WI38 (cell line): Measurements from ENCODE around the gene EFNA1.
"Not testable (repeated sequence)": the region's sequence is repeated elsewhere in the genome, so short reads cannot be mapped to it uniquely, and the experiment has no call there.

Experiments used
- H3K4me3 ChIP-seq: 2 replicates; pipeline ENCODE4 v1.5.1; 2011; ENCODE audit warnings: low read depth, mild to moderate bottlenecking, control low read depth, low read length
- TF ChIP-seq, protein P1 (sequence below): IDR thresholded peaks from 2 replicates; pipeline ENCODE4 v1.5.1; 2012; ENCODE audit warnings: low read depth, mild to moderate bottlenecking, control low read depth, low read length

EFNA1 gene

DNA sequence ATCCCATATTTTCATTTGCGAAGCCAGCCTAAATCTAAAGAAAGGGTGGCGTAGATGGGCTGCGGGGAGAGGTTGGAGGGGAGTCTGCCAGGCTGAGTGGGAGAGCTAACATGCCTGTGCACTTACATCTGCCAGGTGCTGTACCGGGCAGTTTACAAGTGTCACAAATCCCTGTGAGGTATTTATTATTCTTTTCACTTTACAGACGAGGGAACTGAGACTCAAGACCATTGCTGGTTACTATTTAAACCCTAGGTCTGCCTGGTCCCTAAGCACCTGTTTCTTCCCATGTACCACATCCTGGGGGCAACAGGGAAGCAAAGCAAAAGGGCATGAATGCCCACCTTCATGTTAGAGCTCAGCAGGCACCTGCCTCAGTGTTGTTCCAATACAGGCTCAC, 19.4 kb upstream of the EFNA1 start:
- TF ChIP-seq, protein P1, sequence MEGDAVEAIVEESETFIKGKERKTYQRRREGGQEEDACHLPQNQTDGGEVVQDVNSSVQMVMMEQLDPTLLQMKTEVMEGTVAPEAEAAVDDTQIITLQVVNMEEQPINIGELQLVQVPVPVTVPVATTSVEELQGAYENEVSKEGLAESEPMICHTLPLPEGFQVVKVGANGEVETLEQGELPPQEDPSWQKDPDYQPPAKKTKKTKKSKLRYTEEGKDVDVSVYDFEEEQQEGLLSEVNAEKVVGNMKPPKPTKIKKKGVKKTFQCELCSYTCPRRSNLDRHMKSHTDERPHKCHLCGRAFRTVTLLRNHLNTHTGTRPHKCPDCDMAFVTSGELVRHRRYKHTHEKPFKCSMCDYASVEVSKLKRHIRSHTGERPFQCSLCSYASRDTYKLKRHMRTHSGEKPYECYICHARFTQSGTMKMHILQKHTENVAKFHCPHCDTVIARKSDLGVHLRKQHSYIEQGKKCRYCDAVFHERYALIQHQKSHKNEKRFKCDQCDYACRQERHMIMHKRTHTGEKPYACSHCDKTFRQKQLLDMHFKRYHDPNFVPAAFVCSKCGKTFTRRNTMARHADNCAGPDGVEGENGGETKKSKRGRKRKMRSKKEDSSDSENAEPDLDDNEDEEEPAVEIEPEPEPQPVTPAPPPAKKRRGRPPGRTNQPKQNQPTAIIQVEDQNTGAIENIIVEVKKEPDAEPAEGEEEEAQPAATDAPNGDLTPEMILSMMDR = no peak
- H3K4me3 ChIP-seq = no peak overlapping the region

DNA sequence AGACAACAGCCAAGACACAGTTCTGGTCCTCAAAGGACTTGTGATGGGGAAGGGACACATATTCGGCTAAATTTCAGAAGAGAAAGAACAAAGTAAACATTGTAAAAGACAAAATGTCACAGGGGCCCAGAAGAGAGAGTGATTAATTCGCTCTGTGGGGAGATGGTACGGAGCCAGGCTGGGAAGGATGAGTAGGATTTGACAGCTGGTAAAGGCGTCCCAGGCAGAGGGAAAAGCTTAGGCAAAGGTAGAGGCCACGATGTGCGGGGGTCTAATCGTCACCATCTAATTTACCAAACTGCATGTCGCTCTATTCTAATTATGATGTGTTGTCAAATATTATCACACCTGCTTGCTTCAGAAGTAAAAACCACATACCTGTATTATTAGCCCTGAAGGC, 17.3 kb upstream of the EFNA1 start:
- TF ChIP-seq, protein P1 = no peak
- H3K4me3 ChIP-seq = no peak overlapping the region

DNA sequence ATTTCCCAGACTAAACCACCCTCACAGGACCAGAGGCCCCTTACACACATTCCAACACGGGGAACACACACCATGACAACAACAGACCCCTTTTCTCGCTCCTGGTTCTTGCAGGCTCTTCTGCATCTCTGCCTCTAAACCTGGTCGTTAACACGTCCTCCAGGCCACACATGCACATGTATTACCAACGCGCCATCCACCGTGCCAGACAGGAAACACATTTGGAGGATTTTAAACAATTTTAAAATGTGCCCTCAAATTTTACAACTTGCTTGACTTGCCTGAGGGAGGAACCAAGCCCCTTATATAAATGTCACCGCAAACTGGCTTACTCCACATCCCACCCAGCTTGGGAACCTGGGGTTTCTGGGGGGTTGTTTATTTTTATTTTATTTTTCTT, 16.9 kb upstream of the EFNA1 start:
- TF ChIP-seq, protein P1 = no peak
- no peak overlapping the region for H3K4me3 ChIP-seq

DNA sequence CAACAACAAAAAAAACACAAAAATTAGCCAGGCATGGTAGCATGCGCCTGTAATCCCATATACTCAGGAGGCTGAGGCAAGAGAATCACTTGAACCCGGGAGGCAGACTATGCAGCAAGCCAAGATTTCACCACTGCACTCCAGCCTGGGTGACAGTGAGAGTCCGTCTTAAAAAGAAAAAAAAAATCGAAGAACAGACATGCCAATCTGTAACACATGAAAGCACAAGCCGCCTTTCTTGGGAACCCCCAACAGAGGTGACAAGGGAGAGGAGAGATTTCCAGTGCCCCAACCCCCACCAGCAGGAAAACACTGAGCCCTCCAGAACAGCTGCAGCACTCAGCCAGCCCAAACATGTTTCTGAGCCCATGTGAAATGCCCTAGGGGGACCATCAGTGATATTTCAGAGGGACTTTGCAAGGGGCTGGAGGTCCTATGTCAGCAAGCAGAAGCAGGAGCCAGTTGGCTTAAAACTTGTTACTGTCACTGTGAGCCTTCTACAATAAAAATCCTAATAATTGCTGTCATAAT, 14.2 kb upstream of the EFNA1 start:
- no peak overlapping the region for H3K4me3 ChIP-seq
- TF ChIP-seq, protein P1 = no peak

DNA sequence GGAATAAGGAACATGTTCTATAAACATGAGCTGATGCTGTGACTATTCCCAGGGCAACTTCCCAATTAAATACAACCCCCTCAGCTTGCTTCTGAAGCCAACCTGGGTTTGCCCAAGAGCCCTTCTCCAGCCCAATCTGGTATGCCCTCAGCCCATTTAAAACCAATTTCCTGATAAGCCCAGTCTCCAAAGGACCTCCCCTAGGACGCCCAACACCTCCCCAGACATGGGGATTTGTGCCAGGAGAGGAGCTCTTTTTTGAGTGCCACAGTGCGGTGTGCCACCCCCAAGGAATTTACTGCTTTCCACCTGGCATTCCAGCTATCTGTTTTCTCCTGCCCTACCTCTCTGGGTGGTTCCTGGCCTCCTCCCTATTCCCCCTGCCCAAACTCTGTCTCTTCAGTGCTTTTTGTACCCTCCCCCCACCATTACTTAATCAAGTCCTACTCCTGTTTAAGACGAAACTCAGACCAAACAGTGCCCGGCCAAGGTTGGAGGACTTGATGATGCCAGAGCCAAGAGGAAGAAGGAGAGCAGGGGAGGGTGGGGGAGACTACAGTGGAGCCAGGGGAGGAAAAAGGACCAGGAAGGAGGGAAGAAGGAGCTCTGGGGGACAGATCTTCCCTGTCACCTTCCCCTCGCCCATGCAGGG, 11.4 kb upstream of the EFNA1 start:
- H3K4me3 ChIP-seq = no peak overlapping the region
- TF ChIP-seq, protein P1 = no peak

DNA sequence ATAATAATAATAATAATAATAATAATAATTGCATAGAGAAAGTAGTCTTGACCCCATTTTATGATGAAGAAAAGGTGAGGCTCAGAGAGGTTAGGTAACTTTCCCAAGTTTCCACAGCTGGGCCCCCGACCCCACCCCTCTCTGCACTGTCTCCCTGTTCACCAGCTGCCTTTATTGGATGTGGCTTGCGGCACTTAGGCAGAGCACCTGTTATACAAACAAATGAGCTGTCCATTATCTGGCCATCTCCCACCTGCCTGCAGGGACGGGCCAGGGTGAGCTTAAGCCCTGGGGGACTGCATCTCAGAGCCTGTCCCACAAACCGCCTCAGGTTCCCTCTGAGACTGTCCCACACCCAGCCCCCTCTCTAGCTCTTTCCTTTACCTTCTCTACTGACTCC, 10.1 kb upstream of the EFNA1 start:
- TF ChIP-seq, protein P1 = no peak

DNA sequence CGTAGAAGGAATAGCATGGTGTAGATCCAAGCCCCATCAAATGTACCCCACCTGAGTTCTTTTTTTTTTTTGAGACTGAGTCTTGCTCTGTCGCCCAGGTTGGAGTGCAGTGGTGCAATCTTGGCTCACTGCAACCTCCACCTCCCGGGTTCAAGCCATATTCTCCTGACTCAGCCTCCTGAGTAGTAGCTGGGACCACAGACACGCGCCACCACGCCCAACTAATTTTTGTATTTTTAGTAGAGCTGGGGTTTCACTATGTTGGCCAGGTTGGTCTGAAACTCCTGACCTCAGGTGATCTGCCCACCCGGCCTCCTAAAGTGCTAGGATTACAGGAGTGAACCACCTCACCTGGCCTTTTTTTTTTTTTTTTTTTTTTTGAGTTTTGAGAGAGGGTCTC, 9.6 kb upstream of the EFNA1 start:
- H3K4me3 ChIP-seq = not testable (repeated sequence)

More for the DNA sequence above, 10.1 kb upstream of the EFNA1 start:
- H3K4me3 ChIP-seq = no peak overlapping the region

DNA sequence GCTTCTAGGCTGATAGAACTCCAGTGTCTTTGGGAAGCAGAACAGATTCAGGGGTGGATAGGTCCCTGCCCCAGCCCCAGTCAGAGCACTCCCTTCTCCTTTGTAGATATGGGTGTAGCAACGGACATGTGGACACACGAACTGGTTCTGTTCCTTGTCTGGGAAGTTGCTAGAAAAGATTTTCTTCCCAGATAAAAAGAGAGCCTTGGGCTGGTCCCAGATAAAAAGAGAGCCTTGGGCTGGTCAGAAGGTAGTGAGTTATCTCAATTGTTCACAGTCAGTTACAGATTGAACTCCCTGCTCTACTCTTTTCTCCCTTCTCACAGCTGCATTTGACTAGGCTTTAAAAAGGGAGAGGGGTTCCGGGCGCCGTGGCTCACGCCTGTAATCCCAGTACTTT, 7.4 kb upstream of the EFNA1 start:
- TF ChIP-seq, protein P1 = no peak
- no peak overlapping the region for H3K4me3 ChIP-seq
